K562 (cell line): ENCODE results near the gene PPM1F. TPM values are rescaled to one million over a fixed set of nuclear protein-coding genes. Genes with fewer than 3 reads are reported as not detected.

Experiments
- CBX1 ChIP-seq: sonication (generic); IDR thresholded peaks from 2 replicates; pipeline ENCODE4 v1.6.1; 2016; ENCODE audit warnings: antibody characterized with exemption, low read depth, mild to moderate bottlenecking
- KDM1A ChIP-seq, 2 experiments: fragments of 450-650 bp; IDR thresholded peaks; 2 replicates each; pipeline ENCODE4 v1.6.1; 2016; ENCODE audit warnings: mild to moderate bottlenecking in 2 of 2
- PBX2 ChIP-seq, 2 experiments: IDR thresholded peaks in 1 of 2; conservative IDR thresholded peaks in 1 of 2; 2 replicates each; pipeline ENCODE4 v1.6.1; 2016; ENCODE audit warnings: low read depth in 2 of 2, mild to moderate bottlenecking in 1 of 2, missing compliant biosample characterization in 1 of 2, missing genetic modification characterization in 1 of 2, moderate library complexity in 1 of 2
- TAF15 ChIP-seq: fragments of 200-400 bp; formaldehyde crosslinking; IDR thresholded peaks from 2 replicates; pipeline ENCODE4 v1.6.1; 2017; ENCODE audit warnings: mild to moderate bottlenecking, low read depth, low read length, moderate library complexity
- TCF3 ChIP-seq: sonication (generic); formaldehyde crosslinking; IDR thresholded peaks from 2 replicates; pipeline ENCODE4 v1.4.0; 2020; ENCODE audit warnings: mild to moderate bottlenecking, missing genetic modification reagents
- USF1 ChIP-seq: sonication (generic); formaldehyde crosslinking; IDR thresholded peaks from 2 replicates; pipeline ENCODE4 v1.9.0; 2022; ENCODE audit warnings: mild to moderate bottlenecking, missing genetic modification reagents
- ZNF124 ChIP-seq: sonication (generic); formaldehyde crosslinking; IDR thresholded peaks from 2 replicates; pipeline ENCODE4 v1.8.1; 2022; ENCODE audit warnings: missing genetic modification reagents
- ZNF76 ChIP-seq: fragments of 250-450 bp; sonication (Bioruptor Pico); IDR thresholded peaks from 2 replicates; pipeline ENCODE4 v1.4.0; 2020; ENCODE audit warnings: mild to moderate bottlenecking, moderate library complexity, borderline replicate concordance
- polyA plus RNA-seq, 8 experiments: library from polyadenylated mRNA; depleted of rRNA in 4 of 8; stranded (reverse) in 5 of 8; unstranded in 3 of 8; fragments of >200 nt; fragmentation: Nextera tagmentation in 2 of 8; fragmentation: Illumina TruSeq in 1 of 8; extraction: Ambion mirVana in 2 of 8; extraction: Trizol in 1 of 8; gene quantifications; 2 replicates each; pipeline versions ENCODE4 v1.2.1 to v1.2.3, GENCODE V29; 2011 to 2014; ENCODE audit warnings: inconsistent platforms in 1 of 8, missing spikeins in 1 of 8
- total RNA-seq, 7 experiments: library from RNA; depleted of rRNA in 6 of 7; stranded (reverse); fragments of >200 nt in 6 of 7; fragmentation: Illumina TruSeq in 2 of 7; extraction: Trizol in 2 of 7; gene quantifications; 2 replicates each; pipeline versions ENCODE4 v1.2.1 to v1.2.3, GENCODE V29; 2011 to 2021; ENCODE audit warnings: low replicate concordance in 1 of 7
- TF ChIP-seq, protein P1 (sequence below): IDR thresholded peaks from 3 replicates; pipeline ENCODE4 v1.6.1; 2011; ENCODE audit warnings: borderline replicate concordance, mild to moderate bottlenecking, moderate library complexity; ENCODE audit not compliant: insufficient read length; ENCODE audit errors: extremely low read depth
- TF ChIP-seq, protein P2 (sequence below): sonication (generic); formaldehyde crosslinking; IDR thresholded peaks from 2 replicates; pipeline ENCODE4 v1.8.1; 2023; ENCODE audit warnings: mild to moderate bottlenecking, missing genetic modification reagents

Gene PPM1F
- total and polyA plus RNA-seq, 9 of the 15 experiments (the other 6 are each of a cell fraction or from before 2014, with no cell fraction given), result 2.1 to 159 (median 64.0) TPM

- TF ChIP-seq ZNF124 (CRISPR knock-in tag), result peak; percentile 57; the same call in 1 of the 2 replicates
- no peak for TF ChIP-seq KDM1A (IDR thresholded peaks at IDR 0.05)
- TF ChIP-seq, protein P1, sequence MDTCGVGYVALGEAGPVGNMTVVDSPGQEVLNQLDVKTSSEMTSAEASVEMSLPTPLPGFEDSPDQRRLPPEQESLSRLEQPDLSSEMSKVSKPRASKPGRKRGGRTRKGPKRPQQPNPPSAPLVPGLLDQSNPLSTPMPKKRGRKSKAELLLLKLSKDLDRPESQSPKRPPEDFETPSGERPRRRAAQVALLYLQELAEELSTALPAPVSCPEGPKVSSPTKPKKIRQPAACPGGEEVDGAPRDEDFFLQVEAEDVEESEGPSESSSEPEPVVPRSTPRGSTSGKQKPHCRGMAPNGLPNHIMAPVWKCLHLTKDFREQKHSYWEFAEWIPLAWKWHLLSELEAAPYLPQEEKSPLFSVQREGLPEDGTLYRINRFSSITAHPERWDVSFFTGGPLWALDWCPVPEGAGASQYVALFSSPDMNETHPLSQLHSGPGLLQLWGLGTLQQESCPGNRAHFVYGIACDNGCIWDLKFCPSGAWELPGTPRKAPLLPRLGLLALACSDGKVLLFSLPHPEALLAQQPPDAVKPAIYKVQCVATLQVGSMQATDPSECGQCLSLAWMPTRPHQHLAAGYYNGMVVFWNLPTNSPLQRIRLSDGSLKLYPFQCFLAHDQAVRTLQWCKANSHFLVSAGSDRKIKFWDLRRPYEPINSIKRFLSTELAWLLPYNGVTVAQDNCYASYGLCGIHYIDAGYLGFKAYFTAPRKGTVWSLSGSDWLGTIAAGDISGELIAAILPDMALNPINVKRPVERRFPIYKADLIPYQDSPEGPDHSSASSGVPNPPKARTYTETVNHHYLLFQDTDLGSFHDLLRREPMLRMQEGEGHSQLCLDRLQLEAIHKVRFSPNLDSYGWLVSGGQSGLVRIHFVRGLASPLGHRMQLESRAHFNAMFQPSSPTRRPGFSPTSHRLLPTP, result no peak
- no peak for TF ChIP-seq TCF3 (CRISPR knock-in tag)
- TF ChIP-seq, protein P2, sequence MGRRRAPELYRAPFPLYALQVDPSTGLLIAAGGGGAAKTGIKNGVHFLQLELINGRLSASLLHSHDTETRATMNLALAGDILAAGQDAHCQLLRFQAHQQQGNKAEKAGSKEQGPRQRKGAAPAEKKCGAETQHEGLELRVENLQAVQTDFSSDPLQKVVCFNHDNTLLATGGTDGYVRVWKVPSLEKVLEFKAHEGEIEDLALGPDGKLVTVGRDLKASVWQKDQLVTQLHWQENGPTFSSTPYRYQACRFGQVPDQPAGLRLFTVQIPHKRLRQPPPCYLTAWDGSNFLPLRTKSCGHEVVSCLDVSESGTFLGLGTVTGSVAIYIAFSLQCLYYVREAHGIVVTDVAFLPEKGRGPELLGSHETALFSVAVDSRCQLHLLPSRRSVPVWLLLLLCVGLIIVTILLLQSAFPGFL (CRISPR knock-in tag), result no peak
- TF ChIP-seq USF1, result no peak
- no peak for TF ChIP-seq ZNF76 (CRISPR knock-in tag)
- TF ChIP-seq TAF15, result no peak
- 0 out of 2 replicates have a peak, but pooled peaks have one; percentile 16 for TF ChIP-seq CBX1
- TF ChIP-seq PBX2 (CRISPR knock-in tag; IDR thresholded peaks at IDR 0.05; ENCODE audit: low read depth), result no peak; the same call in 1 of the 2 replicates
- no peak for TF ChIP-seq PBX2 (tag; conservative IDR thresholded peaks at IDR 0.05; ENCODE audit: low read depth)
Observed at GRCh38 chr22:21963790-21964211, 11.2 kb upstream of the PPM1F start (continued).
